Measurements from ENCODE around the gene EDN1.
"Not testable (repeated sequence)": the region's sequence is repeated elsewhere in the genome, so short reads cannot be mapped to it uniquely, and the experiment has no call there.

EDN1 gene

GRCh38 chr6:12325872-12326271 is 35.7 kb downstream of the EDN1 start:
- DNase-seq (ENCODE audit: low read depth), result no peak

DNA sequence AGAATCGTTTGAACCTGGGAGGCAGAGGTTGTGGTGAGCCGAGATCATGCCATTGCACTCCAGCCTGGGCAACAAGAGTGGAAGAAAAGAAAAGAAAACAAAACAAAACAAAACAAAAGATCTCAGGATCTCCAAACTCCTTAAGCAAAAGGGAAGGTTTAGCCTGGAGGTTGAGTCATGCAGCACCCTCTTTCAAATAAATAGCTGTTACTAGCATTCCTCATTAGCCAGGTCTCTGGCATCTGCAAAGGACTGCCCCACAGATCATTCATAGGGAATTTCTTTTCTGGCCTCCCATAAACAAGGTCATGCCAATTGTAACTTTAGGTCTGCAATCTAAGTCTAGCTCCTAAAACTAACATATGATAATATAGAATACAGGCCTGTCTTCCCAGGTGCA is 37.2 kb downstream of the EDN1 start:
- no peak for DNase-seq (ENCODE audit: low read depth)

DNA sequence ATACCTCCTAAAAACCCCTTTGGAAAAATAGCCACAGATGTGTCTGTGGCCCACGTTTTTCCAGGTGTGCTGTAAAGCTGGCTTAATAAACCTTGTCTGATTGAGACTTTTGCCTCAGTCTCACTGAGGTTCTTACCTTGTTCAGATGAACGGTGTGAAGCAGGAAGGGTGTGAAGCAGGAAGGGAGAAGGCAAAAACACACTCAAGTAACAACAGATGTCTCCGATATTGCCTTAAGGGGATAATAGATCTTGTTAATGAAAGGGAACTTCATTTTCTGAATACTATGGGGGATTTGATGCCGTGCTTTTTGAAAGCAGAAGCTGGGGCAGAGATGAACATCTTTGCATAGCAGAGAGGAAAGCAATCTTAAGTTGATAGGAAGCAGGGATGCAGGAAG is 37.8 kb downstream of the EDN1 start:
- DNase-seq (ENCODE audit: low read depth), result no peak

DNA sequence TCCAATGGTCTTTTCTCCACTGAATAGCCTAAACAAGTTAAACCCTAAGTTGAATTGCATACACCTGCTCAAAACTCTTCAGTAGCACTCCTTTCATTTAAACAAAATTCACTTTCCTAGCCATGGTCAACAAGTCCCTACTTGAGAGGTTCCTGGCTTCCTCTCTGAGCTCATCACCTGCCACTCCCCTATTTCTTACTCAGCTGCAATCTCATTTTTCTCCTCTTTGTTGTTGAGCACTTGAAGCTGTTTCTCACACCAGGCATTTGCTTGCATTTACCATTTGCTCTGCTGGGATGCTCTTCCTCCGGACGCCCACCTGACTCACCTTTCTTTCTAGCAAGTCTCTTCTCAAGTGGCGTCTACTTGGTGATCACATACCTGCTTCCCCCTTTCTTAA is 38.5 kb downstream of the EDN1 start:
- DNase-seq (ENCODE audit: low read depth), result no peak

GRCh38 chr6:12331474-12331873 is 41.3 kb downstream of the EDN1 start:
- no peak for DNase-seq (ENCODE audit: low read depth)

DNA sequence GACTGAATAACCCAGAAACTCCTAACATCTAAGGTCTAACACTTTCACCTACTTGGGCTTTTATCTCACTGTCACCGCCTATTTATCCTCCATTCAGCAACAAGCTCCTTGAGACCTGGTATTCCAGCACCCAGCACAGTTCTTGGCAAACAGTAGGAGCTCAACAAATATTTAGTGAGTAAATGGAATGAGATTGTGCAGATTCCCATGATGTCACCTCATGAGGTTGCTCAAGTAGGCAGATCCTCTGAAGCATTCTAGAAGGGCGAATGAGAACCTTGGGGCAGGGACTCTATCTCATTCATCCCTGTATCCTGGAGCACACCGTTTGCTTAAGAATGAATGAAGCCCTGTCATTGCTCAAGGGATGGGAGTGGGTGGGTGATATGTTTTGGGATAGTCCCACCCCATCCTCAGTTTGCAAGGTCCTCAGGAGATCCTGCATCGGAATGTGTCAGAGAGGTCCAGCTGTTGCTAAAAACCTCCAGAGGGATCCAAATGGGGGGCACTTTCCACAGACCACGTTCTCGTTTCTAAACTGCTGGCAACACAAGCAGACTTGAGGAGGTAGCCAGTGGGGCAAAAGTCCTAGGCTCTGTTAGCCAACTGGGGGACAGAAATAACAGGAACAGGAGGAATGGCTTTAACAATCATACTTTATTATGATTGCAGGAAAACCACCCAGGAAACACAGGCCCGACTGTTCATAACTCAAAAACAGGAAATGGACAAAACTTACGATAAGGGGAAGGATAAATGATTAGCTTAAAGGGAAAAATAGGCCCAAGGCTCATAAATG is 42.0 kb downstream of the EDN1 start:
- peak; percentile 18 for DNase-seq (ENCODE audit: low read depth)

- not testable (repeated sequence) for DNase-seq (ENCODE audit: low read depth)
Observed at GRCh38 chr6:12332750-12333079, 42.6 kb downstream of the EDN1 start.

GRCh38 chr6:12333128-12333527 is 43.0 kb downstream of the EDN1 start:
- no peak for DNase-seq (ENCODE audit: low read depth)

GRCh38 chr6:12334526-12335130 is 44.5 kb downstream of the EDN1 start:
- peak; percentile 25 for DNase-seq (ENCODE audit: low read depth)

DNA sequence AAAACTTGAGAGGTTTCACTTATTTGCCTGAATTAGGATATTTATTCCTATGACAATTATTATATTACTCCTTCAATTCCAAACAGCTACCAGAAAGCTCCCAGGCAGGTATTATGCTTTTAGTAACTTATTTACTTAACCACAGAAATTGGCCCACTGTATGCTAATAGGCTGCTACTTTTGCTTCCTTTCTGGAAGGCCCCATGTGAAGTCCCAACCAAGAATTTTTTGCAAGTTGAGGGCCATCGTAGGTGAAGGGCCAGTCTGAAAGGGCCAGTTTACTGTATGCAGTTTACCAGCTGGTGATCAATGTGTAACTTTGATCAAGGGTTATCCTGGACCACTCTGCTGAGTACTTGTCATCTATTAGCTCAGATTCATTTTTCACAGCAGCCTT is 45.0 kb downstream of the EDN1 start:
- DNase-seq (ENCODE audit: low read depth), result no peak

GRCh38 chr6:12335717-12336116 is 45.6 kb downstream of the EDN1 start:
- DNase-seq (ENCODE audit: low read depth), result no peak

- peak; percentile 57 for DNase-seq (ENCODE audit: low read depth)
Observed at GRCh38 chr6:12336121-12336971, 46.2 kb downstream of the EDN1 start.

GRCh38 chr6:12339022-12339421 is 48.9 kb downstream of the EDN1 start:
- no peak for DNase-seq (ENCODE audit: low read depth)

DNA sequence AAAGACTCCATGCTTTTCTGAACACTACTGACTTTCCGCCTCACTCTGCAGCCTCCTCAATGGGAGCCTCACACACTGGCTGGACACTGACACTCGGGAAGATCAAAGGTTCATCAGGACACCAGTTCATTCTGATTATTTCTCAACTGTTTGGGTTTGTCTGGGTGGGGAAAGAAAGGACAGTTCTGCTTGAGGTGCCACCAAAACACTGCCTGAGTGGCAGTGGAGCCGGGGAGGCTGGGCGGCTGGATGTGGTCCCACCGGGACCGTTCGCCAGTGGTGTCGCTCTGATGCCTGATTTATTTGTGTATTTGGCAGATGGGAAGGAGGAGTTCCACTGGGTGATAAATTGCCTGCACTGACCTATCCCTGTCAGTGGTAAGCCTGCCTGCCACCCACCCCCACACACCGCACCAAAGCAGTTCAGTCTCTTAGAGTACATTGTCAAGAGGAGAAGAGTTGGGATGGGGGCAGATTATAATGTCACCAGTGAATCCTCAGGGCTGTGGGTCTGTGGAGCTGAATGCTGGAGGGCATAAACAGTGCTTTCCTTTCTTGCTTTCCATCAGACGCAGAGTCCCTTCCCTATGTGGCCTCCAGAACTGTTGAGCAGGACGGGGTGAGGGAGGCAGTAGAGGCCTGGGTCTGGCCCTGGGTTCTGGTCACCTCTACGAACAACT is 49.8 kb downstream of the EDN1 start:
- no peak for DNase-seq (ENCODE audit: low read depth)

GRCh38 chr6:12340488-12340818 is 50.3 kb downstream of the EDN1 start:
- no peak for DNase-seq (ENCODE audit: low read depth)

- peak; percentile 12 for DNase-seq (ENCODE audit: low read depth)
Observed at GRCh38 chr6:12342664-12343063, 52.5 kb downstream of the EDN1 start.

- DNase-seq (ENCODE audit: low read depth), result peak; percentile 32
Observed at GRCh38 chr6:12343122-12343439, 52.9 kb downstream of the EDN1 start.

DNA sequence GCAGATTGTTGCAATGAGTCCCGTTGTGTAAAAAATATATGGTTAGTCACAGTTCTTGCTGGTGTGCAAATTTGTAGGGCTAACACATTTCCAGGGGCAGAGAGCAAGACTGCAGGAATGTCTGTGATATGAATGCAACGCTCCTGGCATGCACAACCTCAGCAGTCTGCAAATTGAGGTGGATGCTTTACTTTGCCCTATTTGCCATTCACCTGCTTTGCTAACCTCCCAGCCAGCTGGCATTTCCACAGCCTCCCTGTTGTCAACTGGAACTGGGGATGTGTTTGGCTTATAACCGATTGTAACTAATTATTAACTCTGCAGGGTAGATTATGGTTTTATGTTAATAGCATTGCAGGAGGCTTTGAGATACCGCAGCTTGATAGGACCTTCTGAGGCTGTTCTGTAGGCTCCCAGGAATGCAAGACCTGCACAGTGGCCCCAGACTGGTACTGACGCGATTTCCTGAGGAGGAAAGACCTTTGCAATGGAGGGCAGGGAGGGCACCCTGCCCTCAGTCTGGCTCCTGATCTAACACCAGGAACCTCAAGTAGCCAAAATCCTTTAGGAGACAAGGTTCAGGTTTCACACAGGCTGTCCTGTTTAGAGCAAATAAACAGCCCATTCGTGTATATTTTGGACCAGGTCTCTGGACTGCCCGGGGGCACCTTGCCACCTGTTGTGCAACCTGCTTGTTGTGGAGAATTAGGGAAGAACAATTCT is 53.4 kb downstream of the EDN1 start:
- no peak for DNase-seq (ENCODE audit: low read depth)

DNA sequence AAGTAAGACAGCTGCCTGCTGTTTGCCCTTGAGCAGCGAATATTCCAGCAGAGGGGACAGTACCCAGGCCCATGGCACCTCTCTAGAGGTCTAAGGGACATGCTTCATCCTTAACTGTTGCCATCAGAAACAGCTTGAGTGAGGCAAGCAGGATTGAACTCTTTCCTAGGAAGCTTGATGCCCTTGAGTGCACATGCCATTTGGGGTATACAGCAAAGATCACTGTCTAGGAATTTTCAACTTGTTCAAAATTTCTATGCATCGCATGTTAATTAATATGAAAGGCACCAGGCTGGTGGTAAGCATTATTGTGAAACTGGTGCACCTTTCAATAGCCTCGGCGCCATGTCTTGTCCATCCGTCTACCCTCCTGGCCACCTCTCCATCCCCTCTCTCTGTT is 54.1 kb downstream of the EDN1 start:
- no peak for DNase-seq (ENCODE audit: low read depth)

DNA sequence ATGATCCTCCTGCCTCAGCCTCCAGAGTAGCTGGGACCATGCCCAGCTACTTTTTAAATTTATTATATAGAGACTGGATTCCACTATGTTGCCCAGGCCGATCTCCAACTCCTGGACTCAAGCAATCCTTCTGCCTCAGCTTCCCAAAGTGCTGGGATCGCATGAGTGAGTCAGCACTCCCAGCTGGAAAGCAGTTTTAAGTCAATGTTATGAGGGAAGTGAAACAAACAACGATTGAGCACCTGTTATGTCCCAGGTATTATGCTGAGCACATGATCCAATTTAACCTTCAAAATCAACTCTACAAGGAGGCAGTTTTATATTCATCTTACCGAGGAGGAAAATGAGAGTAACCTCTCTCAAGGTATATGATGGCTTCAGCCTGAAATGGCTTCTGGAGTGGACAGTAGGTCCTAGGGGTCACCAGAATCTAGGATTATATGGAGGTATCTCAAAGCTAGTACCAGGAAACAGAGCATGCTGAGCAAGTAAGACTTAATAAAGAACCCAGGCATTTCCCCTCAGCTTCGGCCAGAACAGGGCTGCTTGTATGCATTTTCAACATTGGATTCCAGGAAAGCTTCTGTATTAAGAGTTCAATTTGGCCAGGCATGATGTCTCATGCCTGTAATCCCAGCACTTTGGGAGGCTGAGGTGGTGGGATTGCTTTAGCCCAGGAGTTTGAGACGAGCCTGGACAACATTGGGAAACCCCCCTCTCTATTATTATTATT is 55.0 kb downstream of the EDN1 start:
- peak; percentile 25 for DNase-seq (ENCODE audit: low read depth)

- peak; percentile 49 for DNase-seq (ENCODE audit: low read depth)
Observed at GRCh38 chr6:12345694-12346058, 55.5 kb downstream of the EDN1 start.
